HEK293 (cell line): ENCODE measurements around the gene YPEL5.

Source experiments
- CTCF ChIA-PET: fragments of 350-600 bp; formaldehyde crosslinking; extraction: SDS; loops from one replicate; lab custom pipeline; 2021; ENCODE audit warnings: antibody characterized with exemption; lab: Yijun Ruan, JAX
- POLR2A ChIA-PET: fragments of 300-600 bp; formaldehyde crosslinking; extraction: SDS; loops from one replicate; lab custom pipeline; 2020; ENCODE audit warnings: antibody characterized with exemption, inconsistent platforms; lab: Yijun Ruan, JAX
- H3K27ac ChIP-seq: fragments of 200-500 bp; sonication (Bioruptor generic); 2 replicates; pipeline ENCODE4 v1.5.1; 2014; ENCODE audit warnings: low read depth, low read length, control low read depth, inconsistent platforms; ENCODE audit errors: extremely low read depth
- H3K36me3 ChIP-seq, 2 experiments: fragments of 200-500 bp in 1 of 2; sonication (Bioruptor generic) in 1 of 2; 1 replicate in 1 of 2; 2 replicates in 1 of 2; pipeline ENCODE4 v1.5.1; 2014 to 2017; ENCODE audit warnings: inconsistent platforms in 2 of 2, low read length in 2 of 2; ENCODE audit not compliant: control insufficient read depth in 2 of 2, insufficient read depth in 1 of 2
- H3K4me1 ChIP-seq: fragments of 200-500 bp; sonication (Bioruptor generic); 2 replicates; pipeline ENCODE4 v1.5.1; 2014; ENCODE audit warnings: mild to moderate bottlenecking, low read length, inconsistent platforms; ENCODE audit not compliant: control insufficient read depth, insufficient read depth
- H3K4me3 ChIP-seq: 2 replicates; pipeline ENCODE4 v1.5.1; 2011; ENCODE audit warnings: low read depth, mild to moderate bottlenecking, control low read depth, low read length, moderate library complexity
- H3K9me3 ChIP-seq: fragments of 200-500 bp; sonication (Bioruptor generic); 2 replicates; pipeline ENCODE4 v1.5.1; 2014; ENCODE audit warnings: low read depth, low read length, inconsistent platforms; ENCODE audit not compliant: control insufficient read depth, insufficient read depth
- IKZF3 ChIP-seq: fragments of 450-650 bp; IDR thresholded peaks from 2 replicates; pipeline ENCODE4 v1.5.0; 2018; ENCODE audit warnings: missing biosample characterization, mild to moderate bottlenecking, missing genetic modification characterization, moderate library complexity
- KLF7 ChIP-seq: fragments of 450-650 bp; formaldehyde crosslinking; IDR thresholded peaks from 2 replicates; pipeline ENCODE4 v1.5.1; 2016; ENCODE audit warnings: missing biosample characterization, missing genetic modification characterization, borderline replicate concordance
- MZF1 ChIP-seq: fragments of 450-650 bp; formaldehyde crosslinking; IDR thresholded peaks from 2 replicates; pipeline ENCODE4 v1.5.1; 2017; ENCODE audit warnings: missing biosample characterization, missing genetic modification characterization, borderline replicate concordance
- SCRT1 ChIP-seq: fragments of 450-650 bp; formaldehyde crosslinking; IDR thresholded peaks from 2 replicates; pipeline ENCODE4 v1.5.1; 2016; ENCODE audit warnings: missing biosample characterization, missing genetic modification characterization, borderline replicate concordance
- SCRT2 ChIP-seq: fragments of 450-650 bp; formaldehyde crosslinking; IDR thresholded peaks from 2 replicates; pipeline ENCODE4 v1.5.1; 2016; ENCODE audit warnings: missing biosample characterization, missing genetic modification characterization
- ZBTB17 ChIP-seq: fragments of 450-650 bp; formaldehyde crosslinking; IDR thresholded peaks from 2 replicates; pipeline ENCODE4 v1.5.1; 2016; ENCODE audit warnings: missing biosample characterization, missing genetic modification characterization
- ZBTB21 ChIP-seq: fragments of 450-650 bp; formaldehyde crosslinking; IDR thresholded peaks from 2 replicates; pipeline ENCODE4 v1.5.1; 2017; ENCODE audit warnings: missing biosample characterization, missing genetic modification characterization
- ZIC2 ChIP-seq: fragments of 450-650 bp; formaldehyde crosslinking; IDR thresholded peaks from 2 replicates; pipeline ENCODE4 v1.5.1; 2016; ENCODE audit warnings: missing biosample characterization, missing genetic modification characterization
- ZNF302 ChIP-seq: fragments of 450-650 bp; formaldehyde crosslinking; IDR thresholded peaks from 2 replicates; pipeline ENCODE4 v1.5.1; 2016; ENCODE audit warnings: missing biosample characterization, missing genetic modification characterization, low read depth
- ZNF596 ChIP-seq: fragments of 450-650 bp; IDR thresholded peaks from 2 replicates; pipeline ENCODE4 v1.5.0; 2018; ENCODE audit warnings: missing biosample characterization, mild to moderate bottlenecking, missing genetic modification characterization, moderate library complexity
- ZNF600 ChIP-seq: fragments of 450-650 bp; formaldehyde crosslinking; IDR thresholded peaks from 2 replicates; pipeline ENCODE4 v1.5.1; 2016; ENCODE audit warnings: missing biosample characterization, missing genetic modification characterization
- ZNF629 ChIP-seq: fragments of 450-650 bp; formaldehyde crosslinking; IDR thresholded peaks from 2 replicates; pipeline ENCODE4 v1.5.1; 2017; ENCODE audit warnings: missing biosample characterization, missing genetic modification characterization
- ZNF654 ChIP-seq: fragments of 450-650 bp; formaldehyde crosslinking; IDR thresholded peaks from 2 replicates; pipeline ENCODE4 v1.5.1; 2016; ENCODE audit warnings: low read depth, missing biosample characterization, missing genetic modification characterization
- ZNF660 ChIP-seq: fragments of 450-650 bp; IDR thresholded peaks from 2 replicates; pipeline ENCODE4 v1.5.1; 2018; ENCODE audit warnings: missing biosample characterization, mild to moderate bottlenecking, missing genetic modification characterization
- ZNF768 ChIP-seq: fragments of 450-650 bp; formaldehyde crosslinking; IDR thresholded peaks from 2 replicates; pipeline ENCODE4 v1.5.1; 2018; ENCODE audit warnings: missing biosample characterization, mild to moderate bottlenecking, missing genetic modification characterization
- ZSCAN30 ChIP-seq: fragments of 450-650 bp; IDR thresholded peaks from 2 replicates; pipeline ENCODE4 v1.5.1; 2018; ENCODE audit warnings: missing biosample characterization, mild to moderate bottlenecking, missing genetic modification characterization, moderate library complexity
- TF ChIP-seq, protein P1 (sequence below): fragments of 450-650 bp; formaldehyde crosslinking; IDR thresholded peaks from 2 replicates; pipeline ENCODE4 v1.5.1; 2016; ENCODE audit warnings: missing biosample characterization, missing genetic modification characterization
- TF ChIP-seq, protein P2 (sequence below): fragments of 450-650 bp; formaldehyde crosslinking; IDR thresholded peaks from 2 replicates; pipeline ENCODE4 v1.5.1; 2016; ENCODE audit warnings: missing biosample characterization, missing genetic modification characterization
- TF ChIP-seq, protein P3 (sequence below): fragments of 450-650 bp; formaldehyde crosslinking; IDR thresholded peaks from 2 replicates; pipeline ENCODE4 v1.5.1; 2016; ENCODE audit warnings: missing biosample characterization, missing genetic modification characterization
- TF ChIP-seq, protein P4 (sequence below): fragments of 450-650 bp; formaldehyde crosslinking; IDR thresholded peaks from 2 replicates; pipeline ENCODE4 v1.5.1; 2016; ENCODE audit warnings: missing biosample characterization, missing genetic modification characterization
- TF ChIP-seq, protein P5 (sequence below): fragments of 450-650 bp; formaldehyde crosslinking; IDR thresholded peaks from 2 replicates; pipeline ENCODE4 v1.5.1; 2016; ENCODE audit warnings: missing biosample characterization, missing genetic modification characterization

The YPEL5 gene

DNA sequence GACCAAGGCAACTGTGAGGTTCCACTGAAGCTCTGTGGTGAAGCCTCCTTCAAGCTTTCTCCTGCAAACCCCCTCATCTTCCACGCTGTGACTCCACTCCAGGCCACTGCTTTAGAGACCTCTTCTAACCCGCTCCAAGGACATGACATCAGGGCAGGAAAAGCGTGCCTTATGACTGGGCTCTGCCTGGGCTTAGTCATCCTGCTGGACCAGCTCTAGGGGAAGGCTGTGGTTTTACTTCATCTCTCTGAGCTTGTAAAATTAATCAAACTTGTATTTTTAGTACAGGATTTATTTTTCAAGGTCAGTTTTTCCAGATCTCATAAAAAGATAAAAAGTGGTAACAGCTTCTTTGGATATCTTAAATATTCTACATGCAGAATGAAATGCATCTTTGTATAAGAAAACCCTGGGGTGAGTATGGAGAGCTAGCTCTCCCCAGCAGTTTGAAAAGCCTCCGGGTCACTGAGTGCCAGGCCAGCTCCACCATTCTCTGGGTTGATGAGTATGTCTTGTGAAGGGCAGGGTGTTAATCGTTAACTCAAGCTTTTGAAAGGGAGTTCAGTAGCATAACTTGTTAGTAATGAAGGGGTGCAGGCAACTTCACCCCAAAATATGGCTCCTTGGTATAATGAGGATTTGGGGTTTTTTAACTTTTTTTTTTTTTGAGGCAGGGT lies 33.1 kb upstream of the YPEL5 start (continued):
- TF ChIP-seq, protein P1, sequence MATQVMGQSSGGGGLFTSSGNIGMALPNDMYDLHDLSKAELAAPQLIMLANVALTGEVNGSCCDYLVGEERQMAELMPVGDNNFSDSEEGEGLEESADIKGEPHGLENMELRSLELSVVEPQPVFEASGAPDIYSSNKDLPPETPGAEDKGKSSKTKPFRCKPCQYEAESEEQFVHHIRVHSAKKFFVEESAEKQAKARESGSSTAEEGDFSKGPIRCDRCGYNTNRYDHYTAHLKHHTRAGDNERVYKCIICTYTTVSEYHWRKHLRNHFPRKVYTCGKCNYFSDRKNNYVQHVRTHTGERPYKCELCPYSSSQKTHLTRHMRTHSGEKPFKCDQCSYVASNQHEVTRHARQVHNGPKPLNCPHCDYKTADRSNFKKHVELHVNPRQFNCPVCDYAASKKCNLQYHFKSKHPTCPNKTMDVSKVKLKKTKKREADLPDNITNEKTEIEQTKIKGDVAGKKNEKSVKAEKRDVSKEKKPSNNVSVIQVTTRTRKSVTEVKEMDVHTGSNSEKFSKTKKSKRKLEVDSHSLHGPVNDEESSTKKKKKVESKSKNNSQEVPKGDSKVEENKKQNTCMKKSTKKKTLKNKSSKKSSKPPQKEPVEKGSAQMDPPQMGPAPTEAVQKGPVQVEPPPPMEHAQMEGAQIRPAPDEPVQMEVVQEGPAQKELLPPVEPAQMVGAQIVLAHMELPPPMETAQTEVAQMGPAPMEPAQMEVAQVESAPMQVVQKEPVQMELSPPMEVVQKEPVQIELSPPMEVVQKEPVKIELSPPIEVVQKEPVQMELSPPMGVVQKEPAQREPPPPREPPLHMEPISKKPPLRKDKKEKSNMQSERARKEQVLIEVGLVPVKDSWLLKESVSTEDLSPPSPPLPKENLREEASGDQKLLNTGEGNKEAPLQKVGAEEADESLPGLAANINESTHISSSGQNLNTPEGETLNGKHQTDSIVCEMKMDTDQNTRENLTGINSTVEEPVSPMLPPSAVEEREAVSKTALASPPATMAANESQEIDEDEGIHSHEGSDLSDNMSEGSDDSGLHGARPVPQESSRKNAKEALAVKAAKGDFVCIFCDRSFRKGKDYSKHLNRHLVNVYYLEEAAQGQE (tag by site-specific recombination), result no peak
- TF ChIP-seq ZBTB21 (no peak), ZSCAN30 (tag by site-specific recombination) (no peak), ZNF768 (no peak), ZNF596 (no peak), ZNF629 (tag by site-specific recombination) (no peak), MZF1 (tag by site-specific recombination) (no peak), ZBTB17 (tag by site-specific recombination) (no peak)
- TF ChIP-seq, protein P2, sequence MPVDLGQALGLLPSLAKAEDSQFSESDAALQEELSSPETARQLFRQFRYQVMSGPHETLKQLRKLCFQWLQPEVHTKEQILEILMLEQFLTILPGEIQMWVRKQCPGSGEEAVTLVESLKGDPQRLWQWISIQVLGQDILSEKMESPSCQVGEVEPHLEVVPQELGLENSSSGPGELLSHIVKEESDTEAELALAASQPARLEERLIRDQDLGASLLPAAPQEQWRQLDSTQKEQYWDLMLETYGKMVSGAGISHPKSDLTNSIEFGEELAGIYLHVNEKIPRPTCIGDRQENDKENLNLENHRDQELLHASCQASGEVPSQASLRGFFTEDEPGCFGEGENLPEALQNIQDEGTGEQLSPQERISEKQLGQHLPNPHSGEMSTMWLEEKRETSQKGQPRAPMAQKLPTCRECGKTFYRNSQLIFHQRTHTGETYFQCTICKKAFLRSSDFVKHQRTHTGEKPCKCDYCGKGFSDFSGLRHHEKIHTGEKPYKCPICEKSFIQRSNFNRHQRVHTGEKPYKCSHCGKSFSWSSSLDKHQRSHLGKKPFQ (tag by site-specific recombination), result no peak

DNA sequence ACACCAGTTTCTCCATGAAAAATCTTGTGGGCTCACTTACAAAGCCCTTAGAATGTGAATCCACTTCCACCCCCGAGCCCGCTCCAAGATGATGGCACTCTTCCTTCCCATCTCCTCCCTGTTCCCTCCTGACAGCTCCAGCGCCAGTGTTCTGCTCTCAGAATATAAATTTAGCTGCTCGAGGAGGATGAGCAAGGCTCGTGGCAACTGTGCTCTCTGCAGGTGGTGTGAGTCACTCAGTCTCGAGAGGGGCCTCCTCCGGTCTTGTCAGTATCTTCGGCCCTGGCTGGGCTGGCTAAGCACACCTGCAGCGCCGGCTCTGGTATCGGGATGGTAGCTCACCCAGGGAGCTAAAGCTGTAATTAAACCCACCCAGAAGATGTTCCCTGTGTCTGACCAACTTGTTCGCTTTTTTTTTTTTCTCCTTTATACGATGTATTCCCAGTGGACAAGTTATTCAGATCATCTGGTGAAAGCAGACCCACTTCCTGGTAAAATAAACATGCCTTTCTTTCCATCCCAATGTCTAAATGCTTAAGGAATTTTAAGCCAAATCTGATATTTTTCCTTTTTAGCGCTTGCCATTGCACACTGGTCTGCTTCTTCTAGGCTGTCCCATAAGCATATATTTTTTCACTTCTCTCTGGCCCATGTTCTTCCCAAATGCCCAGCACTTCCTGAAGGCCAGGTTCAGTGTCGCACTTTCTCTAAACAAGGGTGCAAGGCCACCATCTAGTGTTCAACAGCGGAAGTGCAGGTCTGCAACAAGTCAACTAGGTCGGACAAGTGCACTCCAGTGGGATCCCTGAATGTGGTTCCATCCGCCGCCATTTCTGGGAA lies 31.4 kb upstream of the YPEL5 start:
- no peaks in the 10 kb centered on the region for H3K4me1 ChIP-seq
- no peak overlapping the region; the same call in 1 of the 2 replicates for H3K4me3 ChIP-seq
- no peaks in the 10 kb centered on the region for H3K36me3 ChIP-seq
- CTCF ChIA-PET, result interaction anchor here (0.5 to 4.6 kb wide), 31 partner anchors 8 to 1949 kb away, joined by 3 to 29 read pairs (median 4); partner anchors contain the start of gene YPEL5
- H3K9me3 ChIP-seq, result no peaks in the 10 kb centered on the region
- POLR2A ChIA-PET, result interaction anchor here (0.9 to 1.0 kb wide), 2 partner anchors 14 to 31 kb away, joined by 3 to 4 read pairs; partner anchors contain the start of gene YPEL5
- H3K27ac ChIP-seq, result no peak overlapping the region
- TF ChIP-seq ZNF654, result peak; percentile 69
- peak; percentile 72; the same call in 1 of the 2 replicates for TF ChIP-seq SCRT1
- TF ChIP-seq, protein P3, sequence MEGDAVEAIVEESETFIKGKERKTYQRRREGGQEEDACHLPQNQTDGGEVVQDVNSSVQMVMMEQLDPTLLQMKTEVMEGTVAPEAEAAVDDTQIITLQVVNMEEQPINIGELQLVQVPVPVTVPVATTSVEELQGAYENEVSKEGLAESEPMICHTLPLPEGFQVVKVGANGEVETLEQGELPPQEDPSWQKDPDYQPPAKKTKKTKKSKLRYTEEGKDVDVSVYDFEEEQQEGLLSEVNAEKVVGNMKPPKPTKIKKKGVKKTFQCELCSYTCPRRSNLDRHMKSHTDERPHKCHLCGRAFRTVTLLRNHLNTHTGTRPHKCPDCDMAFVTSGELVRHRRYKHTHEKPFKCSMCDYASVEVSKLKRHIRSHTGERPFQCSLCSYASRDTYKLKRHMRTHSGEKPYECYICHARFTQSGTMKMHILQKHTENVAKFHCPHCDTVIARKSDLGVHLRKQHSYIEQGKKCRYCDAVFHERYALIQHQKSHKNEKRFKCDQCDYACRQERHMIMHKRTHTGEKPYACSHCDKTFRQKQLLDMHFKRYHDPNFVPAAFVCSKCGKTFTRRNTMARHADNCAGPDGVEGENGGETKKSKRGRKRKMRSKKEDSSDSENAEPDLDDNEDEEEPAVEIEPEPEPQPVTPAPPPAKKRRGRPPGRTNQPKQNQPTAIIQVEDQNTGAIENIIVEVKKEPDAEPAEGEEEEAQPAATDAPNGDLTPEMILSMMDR (tag by site-specific recombination), result peak; percentile 75
- 0 out of 2 replicates have a peak, but pooled peaks have one; percentile 14 for TF ChIP-seq IKZF3 (tag by site-specific recombination)
- TF ChIP-seq, protein P4, sequence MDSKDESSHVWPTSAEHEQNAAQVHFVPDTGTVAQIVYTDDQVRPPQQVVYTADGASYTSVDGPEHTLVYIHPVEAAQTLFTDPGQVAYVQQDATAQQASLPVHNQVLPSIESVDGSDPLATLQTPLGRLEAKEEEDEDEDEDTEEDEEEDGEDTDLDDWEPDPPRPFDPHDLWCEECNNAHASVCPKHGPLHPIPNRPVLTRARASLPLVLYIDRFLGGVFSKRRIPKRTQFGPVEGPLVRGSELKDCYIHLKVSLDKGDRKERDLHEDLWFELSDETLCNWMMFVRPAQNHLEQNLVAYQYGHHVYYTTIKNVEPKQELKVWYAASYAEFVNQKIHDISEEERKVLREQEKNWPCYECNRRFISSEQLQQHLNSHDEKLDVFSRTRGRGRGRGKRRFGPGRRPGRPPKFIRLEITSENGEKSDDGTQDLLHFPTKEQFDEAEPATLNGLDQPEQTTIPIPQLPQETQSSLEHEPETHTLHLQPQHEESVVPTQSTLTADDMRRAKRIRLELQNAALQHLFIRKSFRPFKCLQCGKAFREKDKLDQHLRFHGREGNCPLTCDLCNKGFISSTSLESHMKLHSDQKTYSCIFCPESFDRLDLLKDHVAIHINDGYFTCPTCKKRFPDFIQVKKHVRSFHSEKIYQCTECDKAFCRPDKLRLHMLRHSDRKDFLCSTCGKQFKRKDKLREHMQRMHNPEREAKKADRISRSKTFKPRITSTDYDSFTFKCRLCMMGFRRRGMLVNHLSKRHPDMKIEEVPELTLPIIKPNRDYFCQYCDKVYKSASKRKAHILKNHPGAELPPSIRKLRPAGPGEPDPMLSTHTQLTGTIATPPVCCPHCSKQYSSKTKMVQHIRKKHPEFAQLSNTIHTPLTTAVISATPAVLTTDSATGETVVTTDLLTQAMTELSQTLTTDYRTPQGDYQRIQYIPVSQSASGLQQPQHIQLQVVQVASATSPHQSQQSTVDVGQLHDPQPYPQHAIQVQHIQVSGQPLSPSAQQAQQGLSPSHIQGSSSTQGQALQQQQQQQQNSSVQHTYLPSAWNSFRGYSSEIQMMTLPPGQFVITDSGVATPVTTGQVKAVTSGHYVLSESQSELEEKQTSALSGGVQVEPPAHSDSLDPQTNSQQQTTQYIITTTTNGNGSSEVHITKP (tag by site-specific recombination), result no peak
- TF ChIP-seq, protein P5, sequence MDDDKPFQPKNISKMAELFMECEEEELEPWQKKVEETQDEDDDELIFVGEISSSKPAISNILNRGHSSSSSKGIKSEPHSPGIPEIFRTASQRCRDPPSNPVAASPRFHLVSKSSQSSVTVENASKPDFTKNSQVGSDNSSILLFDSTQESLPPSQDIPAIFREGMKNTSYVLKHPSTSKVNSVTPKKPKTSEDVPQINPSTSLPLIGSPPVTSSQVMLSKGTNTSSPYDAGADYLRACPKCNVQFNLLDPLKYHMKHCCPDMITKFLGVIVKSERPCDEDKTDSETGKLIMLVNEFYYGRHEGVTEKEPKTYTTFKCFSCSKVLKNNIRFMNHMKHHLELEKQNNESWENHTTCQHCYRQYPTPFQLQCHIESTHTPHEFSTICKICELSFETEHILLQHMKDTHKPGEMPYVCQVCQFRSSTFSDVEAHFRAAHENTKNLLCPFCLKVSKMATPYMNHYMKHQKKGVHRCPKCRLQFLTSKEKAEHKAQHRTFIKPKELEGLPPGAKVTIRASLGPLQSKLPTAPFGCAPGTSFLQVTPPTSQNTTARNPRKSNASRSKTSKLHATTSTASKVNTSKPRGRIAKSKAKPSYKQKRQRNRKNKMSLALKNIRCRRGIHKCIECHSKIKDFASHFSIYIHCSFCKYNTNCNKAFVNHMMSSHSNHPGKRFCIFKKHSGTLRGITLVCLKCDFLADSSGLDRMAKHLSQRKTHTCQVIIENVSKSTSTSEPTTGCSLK, result no peak
- no peak for TF ChIP-seq ZNF302 (tag by site-specific recombination)
- 0 out of 2 replicates have a peak, but pooled peaks have one; percentile 19 for TF ChIP-seq ZNF600 (tag by site-specific recombination)
- TF ChIP-seq ZNF660 (tag by site-specific recombination), result 0 out of 2 replicates have a peak, but pooled peaks have one; percentile 47
- TF ChIP-seq KLF7 (tag by site-specific recombination), result no peak
- TF ChIP-seq SCRT2 (tag by site-specific recombination), result peak; percentile 99
- TF ChIP-seq ZIC2 (tag by site-specific recombination), result peak; percentile 78
